Testis (tissue), 2 donors: ENCODE measurements around the gene HSPD1.

Source experiments
- POLR2A ChIP-seq: fragments of 450-650 bp; IDR thresholded peaks from one replicate; pipeline ENCODE4 v1.6.1; 2017; ENCODE audit warnings: antibody characterized with exemption, mild to moderate bottlenecking, moderate library complexity
- TF ChIP-seq, protein P1 (sequence below), 3 experiments: fragments of 450-650 bp in 2 of 3; fragments of 200-600 bp in 1 of 3; sonication (generic) in 1 of 3; IDR thresholded peaks; one replicate each; pipeline ENCODE4 v1.5.1; 2016 to 2019; ENCODE audit warnings: antibody characterized with exemption in 3 of 3, mild to moderate bottlenecking in 2 of 3, moderate library complexity in 1 of 3

DNA sequence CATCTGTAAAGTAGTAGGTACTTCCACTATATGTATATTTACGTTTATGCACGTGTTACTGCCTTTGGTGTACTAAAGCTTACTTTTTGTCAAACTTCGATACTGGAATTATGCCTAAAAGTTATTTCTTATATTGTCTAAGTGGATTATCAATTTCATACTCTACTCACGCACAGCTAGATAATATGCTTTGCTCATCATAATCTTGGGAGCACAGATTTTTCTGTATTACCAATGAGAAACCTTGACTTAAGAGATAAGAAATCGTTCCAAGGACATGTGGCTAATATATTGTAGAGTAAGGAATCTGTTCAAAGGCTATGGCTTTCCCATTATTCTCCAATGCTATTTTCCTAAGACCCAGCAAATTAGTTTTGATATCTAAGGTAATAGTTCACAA lies 7.0 kb upstream of the HSPD1 start:
- TF ChIP-seq, protein P1, sequence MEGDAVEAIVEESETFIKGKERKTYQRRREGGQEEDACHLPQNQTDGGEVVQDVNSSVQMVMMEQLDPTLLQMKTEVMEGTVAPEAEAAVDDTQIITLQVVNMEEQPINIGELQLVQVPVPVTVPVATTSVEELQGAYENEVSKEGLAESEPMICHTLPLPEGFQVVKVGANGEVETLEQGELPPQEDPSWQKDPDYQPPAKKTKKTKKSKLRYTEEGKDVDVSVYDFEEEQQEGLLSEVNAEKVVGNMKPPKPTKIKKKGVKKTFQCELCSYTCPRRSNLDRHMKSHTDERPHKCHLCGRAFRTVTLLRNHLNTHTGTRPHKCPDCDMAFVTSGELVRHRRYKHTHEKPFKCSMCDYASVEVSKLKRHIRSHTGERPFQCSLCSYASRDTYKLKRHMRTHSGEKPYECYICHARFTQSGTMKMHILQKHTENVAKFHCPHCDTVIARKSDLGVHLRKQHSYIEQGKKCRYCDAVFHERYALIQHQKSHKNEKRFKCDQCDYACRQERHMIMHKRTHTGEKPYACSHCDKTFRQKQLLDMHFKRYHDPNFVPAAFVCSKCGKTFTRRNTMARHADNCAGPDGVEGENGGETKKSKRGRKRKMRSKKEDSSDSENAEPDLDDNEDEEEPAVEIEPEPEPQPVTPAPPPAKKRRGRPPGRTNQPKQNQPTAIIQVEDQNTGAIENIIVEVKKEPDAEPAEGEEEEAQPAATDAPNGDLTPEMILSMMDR (IDR thresholded peaks at IDR 0.05) = no peak
- no peak for TF ChIP-seq POLR2A
